Psoas muscle (tissue), 8 donors: ENCODE results near the gene MYO10. TPM values are rescaled to one million over a fixed set of nuclear protein-coding genes. Genes with fewer than 3 reads are reported as not detected.

ENCODE experiments used
- ATAC-seq, 4 donors: fragments of 200-7000 bp; cut with Tn5 transposase; one replicate each; pipeline ENCODE4 v1.9.1; 2020; ENCODE audit warnings: moderate library complexity in 3 of 4, mild to moderate bottlenecking in 2 of 4
- DNase-seq, 2 donors: peaks; one replicate each; pipeline ENCODE4 v3.0.0-alpha.2; 2020
- H3K27ac ChIP-seq: fragments of 200-600 bp; one replicate; pipeline ENCODE4 v1.8.0; 2022
- H3K27me3 ChIP-seq, 3 donors: fragments of 200-600 bp in 1 of 3; one replicate each; pipeline versions ENCODE4 v1.6.1 to v1.8.0; 2013 to 2022; ENCODE audit warnings: low read length in 2 of 3, mild to moderate bottlenecking in 2 of 3, moderate library complexity in 1 of 3; ENCODE audit not compliant: insufficient read depth in 3 of 3
- H3K36me3 ChIP-seq, 2 donors: fragments of 200-600 bp in 1 of 2; one replicate each; pipeline versions ENCODE4 v1.6.1 to v1.8.0; 2013 to 2022; ENCODE audit warnings: low read depth in 1 of 2, mild to moderate bottlenecking in 1 of 2, moderate library complexity in 1 of 2; ENCODE audit not compliant: insufficient read depth in 1 of 2
- H3K4me1 ChIP-seq: fragments of 200-600 bp; one replicate; pipeline ENCODE4 v1.8.0; 2022
- H3K4me3 ChIP-seq: fragments of 200-600 bp; one replicate; pipeline ENCODE4 v1.8.0; 2022; ENCODE audit warnings: mild to moderate bottlenecking
- H3K9me3 ChIP-seq: fragments of 200-600 bp; one replicate; pipeline ENCODE4 v1.8.0; 2022
- WGBS, 3 donors: extraction: QIAGEN DNeasy Blood & Tissue Kit; methylation state at CpG; one replicate each; pipeline versions ENCODE4 v1.1.6 to v1.1.7; 2013; 5-methylcytosine and 5-hydroxymethylcytosine counted together
- intact Hi-C, 2 donors: fragments of 100-400 bp; cut with DNase I; formaldehyde crosslinking; loops; one replicate each; pipeline versions ENCODE4 v1.11.0 to v1.14.2; 2022
- polyA plus RNA-seq, 3 donors: library from polyadenylated mRNA; stranded (reverse); fragments of 200-250 nt; gene quantifications; one replicate each; pipeline ENCODE4 v1.2.3, GENCODE V29; 2013
- total RNA-seq, 4 donors: library from RNA; stranded (reverse); fragmentation: NEBNext Ultra II Directional in 2 of 4; extraction: Animal tissue kit (Norgen Biotek cat#: 25700) in 2 of 4; gene quantifications; one replicate each; pipeline versions ENCODE4 v1.2.1 to v1.2.4, GENCODE V29; 2021 to 2023
- TF ChIP-seq, protein P1 (sequence below): fragments of 200-600 bp; IDR thresholded peaks from one replicate; pipeline ENCODE4 v1.8.0; 2022; ENCODE audit warnings: antibody characterized with exemption
- donor health status: healthy with polysubstance abuse.
- donor health status: DM: no; HTN: no; CAD: no; lungs with moderate emphysema.
- donor health status: Bipolar disorder and iron deficiency.
- donor health status: healthy.
- donor health status: DM: yes; HTN: yes; CAD: no.
- donor health status: DM: no; HTN: no; CAD: no.
- donor health status: DM: no; HTN: no; CAD: no.
- donor health status: DM: yes; HTN: yes; CAD: no.

Gene MYO10
- total and polyA plus RNA-seq, 7 donors = 1.8 to 10.9 (median 10.0) TPM

DNA sequence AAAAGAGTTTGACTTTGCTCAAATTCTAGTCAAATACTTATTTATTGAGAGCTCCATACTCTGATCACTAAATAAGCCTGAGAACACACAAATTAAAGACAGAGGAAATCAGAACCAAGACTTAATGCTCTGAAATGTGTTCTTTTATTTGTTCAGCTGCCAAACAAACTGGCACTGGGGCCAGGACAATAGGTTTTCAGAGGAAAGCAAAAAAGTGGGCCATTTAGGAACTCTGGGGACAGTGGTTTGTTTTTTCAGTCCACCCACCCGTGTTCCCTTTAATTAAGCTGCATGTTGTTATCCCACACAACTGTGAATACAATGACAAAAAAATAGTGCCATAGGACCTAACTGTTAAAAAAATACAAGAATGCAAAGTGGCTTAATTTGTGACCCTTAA is 223.9 kb downstream of the MYO10 start:
- Histone ChIP-seq H3K4me1 (no peaks in the 10 kb centered on the region), H3K4me3 (no peak overlapping the region), H3K9me3 (no peaks in the 10 kb centered on the region), H3K36me3 (peaks cover 0 to 27% of the 10 kb centered on the region in 2 donors), H3K27me3 (no peaks in the 10 kb centered on the region), H3K27ac (no peak overlapping the region)
- ATAC-seq (no peak), DNase-seq (no peak)
- TF ChIP-seq, protein P1, sequence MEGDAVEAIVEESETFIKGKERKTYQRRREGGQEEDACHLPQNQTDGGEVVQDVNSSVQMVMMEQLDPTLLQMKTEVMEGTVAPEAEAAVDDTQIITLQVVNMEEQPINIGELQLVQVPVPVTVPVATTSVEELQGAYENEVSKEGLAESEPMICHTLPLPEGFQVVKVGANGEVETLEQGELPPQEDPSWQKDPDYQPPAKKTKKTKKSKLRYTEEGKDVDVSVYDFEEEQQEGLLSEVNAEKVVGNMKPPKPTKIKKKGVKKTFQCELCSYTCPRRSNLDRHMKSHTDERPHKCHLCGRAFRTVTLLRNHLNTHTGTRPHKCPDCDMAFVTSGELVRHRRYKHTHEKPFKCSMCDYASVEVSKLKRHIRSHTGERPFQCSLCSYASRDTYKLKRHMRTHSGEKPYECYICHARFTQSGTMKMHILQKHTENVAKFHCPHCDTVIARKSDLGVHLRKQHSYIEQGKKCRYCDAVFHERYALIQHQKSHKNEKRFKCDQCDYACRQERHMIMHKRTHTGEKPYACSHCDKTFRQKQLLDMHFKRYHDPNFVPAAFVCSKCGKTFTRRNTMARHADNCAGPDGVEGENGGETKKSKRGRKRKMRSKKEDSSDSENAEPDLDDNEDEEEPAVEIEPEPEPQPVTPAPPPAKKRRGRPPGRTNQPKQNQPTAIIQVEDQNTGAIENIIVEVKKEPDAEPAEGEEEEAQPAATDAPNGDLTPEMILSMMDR = no peak
- 41 to 52% (median 45%) methylated on average over 1 of the region's 1 CpG for WGBS, 3 donors
- intact Hi-C loops = no loop called here

DNA sequence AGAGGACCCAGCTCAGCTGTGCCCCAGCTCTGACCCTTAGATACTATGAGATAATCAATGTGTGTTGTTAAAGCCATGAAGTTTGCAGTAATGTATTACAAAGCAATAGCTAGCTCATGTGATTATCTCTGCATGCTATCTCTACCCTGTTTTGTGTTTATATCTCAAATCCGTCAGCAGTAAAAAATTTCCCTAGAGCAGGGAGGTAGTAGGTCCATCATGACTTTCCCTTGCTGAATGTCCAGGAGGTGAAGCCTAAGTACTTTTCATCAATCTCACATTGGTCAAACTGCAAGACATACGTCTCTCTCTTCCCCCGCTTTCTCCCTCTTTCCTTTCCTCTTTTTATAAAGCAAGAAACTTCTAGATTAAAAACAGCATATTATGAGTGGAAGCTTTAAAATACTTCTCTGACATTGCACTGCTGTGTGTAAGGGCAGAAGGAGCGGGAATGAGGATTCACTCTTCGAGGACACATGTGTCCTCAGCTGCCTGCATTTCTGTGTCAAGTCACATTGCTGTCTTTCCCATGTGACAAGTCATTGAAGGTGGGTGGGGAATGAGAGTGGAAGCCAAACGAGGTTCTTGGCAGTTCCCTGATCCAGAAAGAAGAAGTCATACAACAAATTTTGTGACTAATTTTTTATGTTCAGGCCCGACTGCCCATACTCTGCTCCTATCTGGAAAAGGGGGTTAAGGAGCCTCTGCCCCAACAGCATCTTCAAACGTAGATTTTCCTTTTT is 226.2 kb downstream of the MYO10 start:
- H3K9me3 ChIP-seq = no peaks in the 10 kb centered on the region
- DNase-seq (no peak), ATAC-seq (no peak)
- no peaks in the 10 kb centered on the region for H3K4me1 ChIP-seq
- H3K27ac ChIP-seq = no peak overlapping the region
- H3K4me3 ChIP-seq = no peak overlapping the region
- H3K27me3 ChIP-seq = no peaks in the 10 kb centered on the region
- 79 to 85% (median 81%) methylated on average over 8 of the region's 8 CpGs for WGBS, 3 donors
- H3K36me3 ChIP-seq = peaks cover 0 to 27% of the 10 kb centered on the region in 2 donors
- TF ChIP-seq, protein P1 = no peak
- intact Hi-C loops = no loop called here

DNA sequence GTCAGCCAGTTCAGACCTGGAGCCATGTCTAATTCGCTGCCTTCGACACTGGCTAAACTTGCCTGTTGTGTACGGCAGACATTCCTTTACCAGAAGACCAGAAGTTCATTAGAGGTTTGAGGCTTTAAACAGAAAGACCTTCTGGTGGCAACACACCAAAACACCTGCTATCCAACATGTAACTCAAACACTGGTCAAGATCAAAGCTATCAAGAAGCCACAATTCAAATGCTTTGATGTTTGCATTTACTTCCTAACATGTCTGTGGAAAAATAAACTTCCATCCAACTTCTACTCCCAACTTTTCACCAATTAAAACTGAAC is 228.3 kb downstream of the MYO10 start:
- ATAC-seq (no peak), DNase-seq (no peak)
- 91 to 96% (median 94%) methylated on average over 3 of the region's 3 CpGs for WGBS, 3 donors
- intact Hi-C loops = no loop called here
- no peaks in the 10 kb centered on the region for H3K27me3 ChIP-seq
- H3K9me3 ChIP-seq = no peaks in the 10 kb centered on the region
- H3K36me3 ChIP-seq = peaks cover 0 to 36% of the 10 kb centered on the region in 2 donors
- TF ChIP-seq, protein P1 = no peak
- H3K4me1 ChIP-seq = no peaks in the 10 kb centered on the region
- H3K27ac ChIP-seq = no peak overlapping the region
- no peak overlapping the region for H3K4me3 ChIP-seq

DNA sequence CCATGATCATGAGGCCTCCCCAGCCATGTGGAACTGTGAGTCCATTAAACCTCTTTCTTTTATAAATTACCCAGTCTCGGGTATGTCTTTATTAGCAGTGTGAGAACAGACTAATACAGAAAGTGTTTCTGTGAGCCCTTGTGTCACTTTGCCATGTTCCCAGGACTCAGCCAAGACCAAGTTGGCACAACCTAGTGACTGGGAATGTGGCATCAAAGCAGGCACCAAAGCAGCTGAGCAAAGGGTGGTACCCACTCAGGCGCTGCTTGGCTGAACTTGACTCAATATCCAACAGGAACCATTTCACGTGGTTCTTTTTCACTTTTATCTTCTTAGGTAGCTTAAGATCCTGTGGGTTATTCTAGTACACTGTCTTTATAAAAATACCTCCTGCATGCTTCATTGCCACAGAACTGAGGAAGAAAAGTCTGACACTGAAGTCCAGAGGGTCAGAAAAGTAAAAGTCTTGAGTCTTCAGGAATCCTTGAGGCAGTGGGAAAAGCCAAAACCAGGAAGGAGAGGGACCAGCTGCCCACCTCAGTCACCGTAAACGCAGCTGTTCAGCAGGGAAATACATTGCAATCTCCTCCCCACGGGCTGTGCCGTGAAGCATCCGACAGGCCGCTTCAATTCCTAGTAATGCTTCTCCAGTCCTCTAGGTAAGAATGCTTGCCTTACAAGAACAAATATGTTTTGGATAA is 228.8 kb downstream of the MYO10 start:
- H3K36me3 ChIP-seq = peaks cover 0 to 42% of the 10 kb centered on the region in 2 donors
- H3K9me3 ChIP-seq = no peaks in the 10 kb centered on the region
- no peak for ATAC-seq
- H3K4me3 ChIP-seq = no peak overlapping the region
- H3K4me1 ChIP-seq = no peaks in the 10 kb centered on the region
- H3K27me3 ChIP-seq = no peaks in the 10 kb centered on the region
- H3K27ac ChIP-seq = no peak overlapping the region
- intact Hi-C loops = no loop called here
- TF ChIP-seq, protein P1 = no peak
- 66 to 84% (median 75%) methylated on average over 9 of the region's 9 CpGs for WGBS, 3 donors
- no peak for DNase-seq
